IMR-90 (cell line): ENCODE data around the gene SPATA31E1.

Experiments used
- CEBPB ChIP-seq: IDR thresholded peaks from 2 replicates; pipeline ENCODE4 v1.6.1; 2012; ENCODE audit warnings: low read depth, low read length, improper control_type of control experiment
- MAFK ChIP-seq: IDR thresholded peaks from 2 replicates; pipeline ENCODE4 v1.6.1; 2012; ENCODE audit warnings: low read depth, low read length, improper control_type of control experiment
- MXI1 ChIP-seq: IDR thresholded peaks from 2 replicates; pipeline ENCODE4 v1.6.1; 2012; ENCODE audit warnings: low read depth, mild to moderate bottlenecking, low read length, moderate library complexity, borderline replicate concordance
- POLR2A ChIP-seq: IDR thresholded peaks from 2 replicates; pipeline ENCODE4 v1.6.1; 2012; ENCODE audit warnings: mild to moderate bottlenecking, low read depth, low read length
- RAD21 ChIP-seq: IDR thresholded peaks from 2 replicates; pipeline ENCODE4 v1.6.1; 2012; ENCODE audit warnings: low read length, improper control_type of control experiment
- RCOR1 ChIP-seq: IDR thresholded peaks from 2 replicates; pipeline ENCODE4 v1.6.1; 2012; ENCODE audit warnings: mild to moderate bottlenecking, low read length, improper control_type of control experiment; ENCODE audit not compliant: insufficient replicate concordance
- RFX5 ChIP-seq: IDR thresholded peaks from 2 replicates; pipeline ENCODE4 v1.8.0; 2012; ENCODE audit warnings: low read depth, mild to moderate bottlenecking, low read length, moderate library complexity
- SMC3 ChIP-seq: fragments of 150-350 bp; IDR thresholded peaks from 2 replicates; pipeline ENCODE4 v1.6.1; 2016; ENCODE audit warnings: low read depth, mild to moderate bottlenecking, antibody characterized with exemption, low read length, moderate library complexity
- TF ChIP-seq, protein P1 (sequence below): conservative IDR thresholded peaks from 2 replicates; pipeline ENCODE4 v1.5.1; 2012; ENCODE audit warnings: mild to moderate bottlenecking, low read depth, low read length, improper control_type of control experiment
- TF ChIP-seq, protein P2 (sequence below): fragments of 150-350 bp; IDR thresholded peaks from 2 replicates; pipeline ENCODE4 v1.6.1; 2017; ENCODE audit warnings: mild to moderate bottlenecking, antibody characterized with exemption, low read length, low read depth
- TF ChIP-seq, protein P3 (sequence below): fragments of 150-350 bp; IDR thresholded peaks from 2 replicates; pipeline ENCODE4 v1.6.1; 2016; ENCODE audit warnings: low read depth, mild to moderate bottlenecking, low read length, moderate library complexity, borderline replicate concordance

DNA sequence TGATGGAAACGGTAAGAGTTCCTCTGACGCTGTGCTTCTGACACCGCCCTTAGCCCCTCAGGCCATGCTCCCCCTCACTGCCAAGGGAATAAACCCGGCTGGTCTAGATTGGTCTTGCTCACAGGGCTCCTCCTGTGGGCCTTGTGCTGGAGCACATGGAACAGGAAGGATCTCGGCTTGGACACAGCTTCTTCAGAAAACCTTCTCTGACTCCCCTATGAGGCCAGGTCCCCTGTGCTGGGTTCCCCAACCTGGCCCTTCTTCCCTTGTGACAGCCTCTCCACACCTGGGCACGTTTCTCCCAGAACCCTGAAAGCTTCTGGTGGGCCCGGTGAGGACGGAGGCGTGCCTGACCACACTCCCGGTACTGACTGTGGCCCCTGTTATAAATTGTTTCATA, 8.2 kb downstream of the SPATA31E1 start:
- TF ChIP-seq RFX5 (no peak), CEBPB (no peak), RCOR1 (no peak), RAD21 (no peak), POLR2A (no peak), MAFK (no peak), MXI1 (no peak), SMC3 (no peak)
- TF ChIP-seq, protein P1, sequence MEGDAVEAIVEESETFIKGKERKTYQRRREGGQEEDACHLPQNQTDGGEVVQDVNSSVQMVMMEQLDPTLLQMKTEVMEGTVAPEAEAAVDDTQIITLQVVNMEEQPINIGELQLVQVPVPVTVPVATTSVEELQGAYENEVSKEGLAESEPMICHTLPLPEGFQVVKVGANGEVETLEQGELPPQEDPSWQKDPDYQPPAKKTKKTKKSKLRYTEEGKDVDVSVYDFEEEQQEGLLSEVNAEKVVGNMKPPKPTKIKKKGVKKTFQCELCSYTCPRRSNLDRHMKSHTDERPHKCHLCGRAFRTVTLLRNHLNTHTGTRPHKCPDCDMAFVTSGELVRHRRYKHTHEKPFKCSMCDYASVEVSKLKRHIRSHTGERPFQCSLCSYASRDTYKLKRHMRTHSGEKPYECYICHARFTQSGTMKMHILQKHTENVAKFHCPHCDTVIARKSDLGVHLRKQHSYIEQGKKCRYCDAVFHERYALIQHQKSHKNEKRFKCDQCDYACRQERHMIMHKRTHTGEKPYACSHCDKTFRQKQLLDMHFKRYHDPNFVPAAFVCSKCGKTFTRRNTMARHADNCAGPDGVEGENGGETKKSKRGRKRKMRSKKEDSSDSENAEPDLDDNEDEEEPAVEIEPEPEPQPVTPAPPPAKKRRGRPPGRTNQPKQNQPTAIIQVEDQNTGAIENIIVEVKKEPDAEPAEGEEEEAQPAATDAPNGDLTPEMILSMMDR, result no peak
- TF ChIP-seq, protein P2, sequence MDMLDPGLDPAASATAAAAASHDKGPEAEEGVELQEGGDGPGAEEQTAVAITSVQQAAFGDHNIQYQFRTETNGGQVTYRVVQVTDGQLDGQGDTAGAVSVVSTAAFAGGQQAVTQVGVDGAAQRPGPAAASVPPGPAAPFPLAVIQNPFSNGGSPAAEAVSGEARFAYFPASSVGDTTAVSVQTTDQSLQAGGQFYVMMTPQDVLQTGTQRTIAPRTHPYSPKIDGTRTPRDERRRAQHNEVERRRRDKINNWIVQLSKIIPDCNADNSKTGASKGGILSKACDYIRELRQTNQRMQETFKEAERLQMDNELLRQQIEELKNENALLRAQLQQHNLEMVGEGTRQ, result no peak
- TF ChIP-seq, protein P3, sequence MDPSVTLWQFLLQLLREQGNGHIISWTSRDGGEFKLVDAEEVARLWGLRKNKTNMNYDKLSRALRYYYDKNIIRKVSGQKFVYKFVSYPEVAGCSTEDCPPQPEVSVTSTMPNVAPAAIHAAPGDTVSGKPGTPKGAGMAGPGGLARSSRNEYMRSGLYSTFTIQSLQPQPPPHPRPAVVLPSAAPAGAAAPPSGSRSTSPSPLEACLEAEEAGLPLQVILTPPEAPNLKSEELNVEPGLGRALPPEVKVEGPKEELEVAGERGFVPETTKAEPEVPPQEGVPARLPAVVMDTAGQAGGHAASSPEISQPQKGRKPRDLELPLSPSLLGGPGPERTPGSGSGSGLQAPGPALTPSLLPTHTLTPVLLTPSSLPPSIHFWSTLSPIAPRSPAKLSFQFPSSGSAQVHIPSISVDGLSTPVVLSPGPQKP, result no peak
